AG04450 (cell line): ENCODE data around the gene ADAMTS20. TPM values are rescaled to one million over a fixed set of nuclear protein-coding genes. Genes with fewer than 3 reads are reported as not detected.

Source experiments
- CTCF ChIA-PET: fragments of 300-600, 350-600 bp; formaldehyde crosslinking; extraction: SDS; loops from one replicate; lab custom pipeline; 2022; ENCODE audit warnings: antibody characterized with exemption, inconsistent platforms; lab: Charles Lee
- POLR2A ChIA-PET: fragments of 350-600 bp; formaldehyde crosslinking; extraction: SDS; loops from one replicate; lab custom pipeline; 2021; ENCODE audit warnings: antibody characterized with exemption, inconsistent platforms; lab: Yijun Ruan, JAX
- DNase-seq: peaks from one replicate; pipeline ENCODE4 v3.0.0-alpha.2; 2011; ENCODE audit warnings: low read depth, low spot score
- H3K27ac ChIP-seq: one replicate; pipeline ENCODE4 v1.5.1; 2012; ENCODE audit warnings: low read depth, low read length, control low read depth
- H3K27me3 ChIP-seq: one replicate; pipeline ENCODE4 v1.6.0; 2012; ENCODE audit warnings: low read length; ENCODE audit not compliant: control insufficient read depth, insufficient read depth
- H3K4me3 ChIP-seq: 2 replicates; pipeline ENCODE4 v1.5.1; 2011; ENCODE audit warnings: mild to moderate bottlenecking, low read depth, low read length, control low read depth
- H3K9me3 ChIP-seq: 2 replicates; pipeline ENCODE4 v1.5.1; 2012; ENCODE audit warnings: low read length; ENCODE audit not compliant: control insufficient read depth, insufficient read depth
- CTCF ChIP-seq: IDR thresholded peaks from 2 replicates; pipeline ENCODE4 v1.5.1; 2011; ENCODE audit warnings: low read depth, low read length, control low read depth, inconsistent platforms
- polyA plus RNA-seq: library from polyadenylated mRNA; depleted of rRNA; stranded (reverse); fragments of >200 nt; gene quantifications from 2 replicates; pipeline ENCODE4 v1.2.3, GENCODE V29; 2011

Gene ADAMTS20
- polyA plus RNA-seq, 1 experiment: not detected

DNA sequence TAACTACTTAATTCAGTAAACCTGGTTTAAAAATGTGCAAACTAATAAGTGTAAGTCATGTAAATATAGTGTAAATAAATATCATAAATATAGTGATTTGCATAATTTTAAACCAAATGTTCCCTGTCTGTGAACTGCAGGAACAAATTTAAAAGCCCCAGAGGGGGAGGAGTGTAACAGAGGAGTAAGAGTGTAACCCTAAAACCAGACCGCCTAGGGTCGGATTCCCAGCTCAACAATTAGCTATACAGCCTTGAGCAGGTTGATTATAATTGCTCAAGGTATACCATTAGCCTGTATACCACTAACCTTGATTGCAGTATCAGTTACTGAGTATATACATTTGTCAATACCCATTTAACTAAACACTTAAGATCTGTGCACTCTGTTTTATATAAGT, 218.4 kb downstream of the ADAMTS20 start:
- H3K27ac ChIP-seq: no peak overlapping the region
- no peak for DNase-seq
- POLR2A ChIA-PET: interaction anchor here (0.8 kb wide), 1 partner anchor 24 kb away, joined by 6 read pairs; no protein-coding TSS in a partner anchor
- no peaks in the 10 kb centered on the region for H3K27me3 ChIP-seq
- CTCF ChIA-PET: interaction anchor here (0.5 kb wide), 1 partner anchor 764 kb away, joined by 3 read pairs; no protein-coding TSS in a partner anchor
- H3K4me3 ChIP-seq: no peak overlapping the region
- H3K9me3 ChIP-seq: peaks cover 8% of the 10 kb centered on the region
- no peak for TF ChIP-seq CTCF

GRCh38 chr12:43332977-43333640, 218.9 kb downstream of the ADAMTS20 start:
- Histone ChIP-seq H3K27ac (no peak overlapping the region), H3K9me3 (peaks cover 8% of the 10 kb centered on the region), H3K4me3 (no peak overlapping the region), H3K27me3 (no peaks in the 10 kb centered on the region)
- CTCF ChIA-PET: interaction anchor here (0.5 kb wide), 1 partner anchor 763 kb away, joined by 3 read pairs; no protein-coding TSS in a partner anchor
- POLR2A ChIA-PET: interaction anchor here (0.8 kb wide), 1 partner anchor 23 kb away, joined by 6 read pairs; no protein-coding TSS in a partner anchor
- no peak for DNase-seq
- no peak for TF ChIP-seq CTCF

- POLR2A ChIA-PET: no interaction called here
- CTCF ChIA-PET: no interaction called here
- no peak overlapping the region for H3K27ac ChIP-seq
Observed at GRCh38 chr12:43331935-43332334, 220.1 kb downstream of the ADAMTS20 start.

GRCh38 chr12:43329375-43329774, 222.6 kb downstream of the ADAMTS20 start:
- no peak overlapping the region for H3K27ac ChIP-seq
- no peak for DNase-seq
- H3K4me3 ChIP-seq: no peak overlapping the region
- CTCF ChIA-PET: no interaction called here
- peaks cover 8% of the 10 kb centered on the region for H3K9me3 ChIP-seq
- TF ChIP-seq CTCF: no peak
- POLR2A ChIA-PET: no interaction called here
- no peaks in the 10 kb centered on the region for H3K27me3 ChIP-seq

More at GRCh38 chr12:43331935-43332334, 220.1 kb downstream of the ADAMTS20 start:
- no peak for TF ChIP-seq CTCF
- DNase-seq: no peak
- H3K9me3 ChIP-seq: peaks cover 8% of the 10 kb centered on the region
- H3K4me3 ChIP-seq: no peak overlapping the region
- no peaks in the 10 kb centered on the region for H3K27me3 ChIP-seq

DNA sequence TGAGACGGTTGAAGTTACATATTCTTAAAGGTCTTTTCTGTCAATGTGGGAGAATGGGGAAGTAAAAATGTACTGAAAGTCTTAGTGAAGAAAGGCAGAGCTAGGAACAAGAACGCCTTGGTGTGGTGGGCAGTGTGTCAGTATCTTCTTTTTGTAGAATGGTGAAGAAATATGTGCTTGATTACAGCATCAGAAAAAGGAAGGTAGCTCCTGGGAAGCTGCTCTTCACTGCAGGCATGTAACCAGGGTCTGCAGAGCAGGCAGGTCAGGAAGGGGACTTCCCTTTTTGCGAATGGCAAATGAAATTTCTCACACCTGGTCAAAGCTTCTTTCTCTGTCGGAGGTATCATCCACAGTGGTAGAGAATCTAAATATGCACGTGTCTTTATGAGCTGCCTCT, 226.2 kb downstream of the ADAMTS20 start:
- no peak overlapping the region for H3K4me3 ChIP-seq
- ChIA-PET POLR2A (no interaction called here), CTCF (interaction anchor here (0.5 to 0.9 kb wide), 2 partner anchors 13 to 739 kb away, joined by 3 to 4 read pairs; no protein-coding TSS in a partner anchor)
- H3K27me3 ChIP-seq: no peaks in the 10 kb centered on the region
- H3K27ac ChIP-seq: no peak overlapping the region
- H3K9me3 ChIP-seq: peaks cover 8% of the 10 kb centered on the region
- DNase-seq: no peak
- TF ChIP-seq CTCF: no peak
